ENCODE results near the gene NTSR2. TPM values are rescaled to one million over a fixed set of nuclear protein-coding genes. Genes with fewer than 3 reads are reported as not detected.

NTSR2 gene
- total and polyA plus RNA-seq, 8 donors: not detected

GRCh38 chr2:11678306-11678960, 8.4 kb upstream of the NTSR2 start:
- DNase-seq (peak in 1 of 6 donors; percentile 24), ATAC-seq (no peak), FAIRE-seq (no peak)
- H3K27ac ChIP-seq: no peak overlapping the region
- intact Hi-C loops (cut with DNase I): no loop called here
- 81 to 86% methylated on average over 14 of the region's 14 CpGs for WGBS, 2 donors
- TF ChIP-seq, protein P1, sequence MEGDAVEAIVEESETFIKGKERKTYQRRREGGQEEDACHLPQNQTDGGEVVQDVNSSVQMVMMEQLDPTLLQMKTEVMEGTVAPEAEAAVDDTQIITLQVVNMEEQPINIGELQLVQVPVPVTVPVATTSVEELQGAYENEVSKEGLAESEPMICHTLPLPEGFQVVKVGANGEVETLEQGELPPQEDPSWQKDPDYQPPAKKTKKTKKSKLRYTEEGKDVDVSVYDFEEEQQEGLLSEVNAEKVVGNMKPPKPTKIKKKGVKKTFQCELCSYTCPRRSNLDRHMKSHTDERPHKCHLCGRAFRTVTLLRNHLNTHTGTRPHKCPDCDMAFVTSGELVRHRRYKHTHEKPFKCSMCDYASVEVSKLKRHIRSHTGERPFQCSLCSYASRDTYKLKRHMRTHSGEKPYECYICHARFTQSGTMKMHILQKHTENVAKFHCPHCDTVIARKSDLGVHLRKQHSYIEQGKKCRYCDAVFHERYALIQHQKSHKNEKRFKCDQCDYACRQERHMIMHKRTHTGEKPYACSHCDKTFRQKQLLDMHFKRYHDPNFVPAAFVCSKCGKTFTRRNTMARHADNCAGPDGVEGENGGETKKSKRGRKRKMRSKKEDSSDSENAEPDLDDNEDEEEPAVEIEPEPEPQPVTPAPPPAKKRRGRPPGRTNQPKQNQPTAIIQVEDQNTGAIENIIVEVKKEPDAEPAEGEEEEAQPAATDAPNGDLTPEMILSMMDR (IDR thresholded peaks at IDR 0.05): no peak
- H3K4me1 ChIP-seq: peaks cover 5 to 15% (median 9%) of the 10 kb centered on the region in 3 donors
- H3K4me3 ChIP-seq: no peak overlapping the region
- H3K36me3 ChIP-seq: no peaks in the 10 kb centered on the region
- H3K27me3 ChIP-seq: no peaks in the 10 kb centered on the region
- no peaks in the 10 kb centered on the region for H3K9me3 ChIP-seq

GRCh38 chr2:11677136-11678055, 7.4 kb upstream of the NTSR2 start:
- FAIRE-seq (no peak), DNase-seq (peak in 1 of 6 donors; percentile 54)
- intact Hi-C loops (cut with DNase I): no loop called here

GRCh38 chr2:11676640-11677039, 6.6 kb upstream of the NTSR2 start:
- TF ChIP-seq, protein P1 (IDR thresholded peaks at IDR 0.05): no peak
- ATAC-seq: no peak
- peak in 1 of 6 donors; percentile 38 for DNase-seq
- Histone ChIP-seq H3K27me3 (no peaks in the 10 kb centered on the region), H3K9me3 (no peaks in the 10 kb centered on the region), H3K27ac (no peak overlapping the region), H3K36me3 (no peaks in the 10 kb centered on the region), H3K4me1 (peaks cover 5 to 15% (median 9%) of the 10 kb centered on the region in 3 donors), H3K4me3 (no peak overlapping the region)
- 41 to 42% methylated on average over 11 of the region's 11 CpGs for WGBS, 2 donors
- intact Hi-C loops (cut with DNase I): no loop called here
- FAIRE-seq: no peak

More at GRCh38 chr2:11677136-11678055, 7.4 kb upstream of the NTSR2 start:
- Histone ChIP-seq H3K27me3 (no peaks in the 10 kb centered on the region), H3K4me1 (peaks cover 5 to 15% (median 9%) of the 10 kb centered on the region in 3 donors), H3K36me3 (no peaks in the 10 kb centered on the region), H3K9me3 (no peaks in the 10 kb centered on the region), H3K4me3 (no peak overlapping the region), H3K27ac (no peak overlapping the region)
- TF ChIP-seq, protein P1 (IDR thresholded peaks at IDR 0.05): no peak
- no peak for ATAC-seq
- WGBS, 2 donors: 50 to 64% methylated on average over 27 of the region's 27 CpGs

- DNase-seq: no peak
- no peaks in the 10 kb centered on the region for H3K36me3 ChIP-seq
- peaks cover under 1 to 8% (median 6%) of the 10 kb centered on the region in 3 donors for H3K4me1 ChIP-seq
- intact Hi-C loops (cut with DNase I): no loop called here
- ATAC-seq: no peak
- TF ChIP-seq, protein P1 (IDR thresholded peaks at IDR 0.05): no peak
- FAIRE-seq: no peak
- no peaks in the 10 kb centered on the region for H3K9me3 ChIP-seq
- WGBS, 2 donors: 77 to 84% methylated on average over 3 of the region's 3 CpGs
- H3K27me3 ChIP-seq: no peaks in the 10 kb centered on the region
- H3K4me3 ChIP-seq: no peak overlapping the region
- no peak overlapping the region for H3K27ac ChIP-seq
These were observed 5.6 kb upstream of the NTSR2 start for GRCh38 chr2:11675423-11676112.
